DMS 273 (cell line): ENCODE results near the gene ZNF768.
A peak's percentile ranks its signal among the peaks of the same experiment; 100 is the strongest.

Experiments
- DNase-seq: peaks from one replicate; lab custom pipeline; 2025; ENCODE audit not compliant: unreplicated experiment; lab: John Stamatoyannopoulos, UW

The ZNF768 gene

GRCh38 chr16:30526137-30526822, at the start of gene ZNF768:
Gene ZNF768, minus strand, starts transcription at chr16:30526566. Its CDS starts 153 bp downstream, at chr16:30526413.
- DNase-seq = peak; percentile 83

GRCh38 chr16:30574678-30575077, 48.3 kb upstream of the ZNF768 start:
- DNase-seq = no peak

- DNase-seq = peak; percentile 98
Measured at GRCh38 chr16:30571445-30572322, 45.3 kb upstream of the ZNF768 start, which contains the start of gene ZNF688. Gene ZNF688, minus strand, starts transcription at chr16:30571714. Its CDS starts 85 bp downstream, at chr16:30571629.

GRCh38 chr16:30570636-30571444, 44.5 kb upstream of the ZNF768 start:
- no peak for DNase-seq

- DNase-seq = no peak
Measured at GRCh38 chr16:30569746-30570635, 43.6 kb upstream of the ZNF768 start.

GRCh38 chr16:30569281-30569680, 42.9 kb upstream of the ZNF768 start:
- DNase-seq = no peak

- DNase-seq = peak; percentile 47
Measured at GRCh38 chr16:30567991-30568638, 41.7 kb upstream of the ZNF768 start.

GRCh38 chr16:30567160-30567990, 41.0 kb upstream of the ZNF768 start:
- DNase-seq = no peak

- DNase-seq = no peak
Measured at GRCh38 chr16:30566531-30566930, 40.2 kb upstream of the ZNF768 start.

- DNase-seq = no peak
Measured at GRCh38 chr16:30565984-30566383, 39.6 kb upstream of the ZNF768 start.

GRCh38 chr16:30565526-30565925, 39.2 kb upstream of the ZNF768 start:
- peak; percentile 38 for DNase-seq

- DNase-seq = no peak
Measured at GRCh38 chr16:30562021-30562420, 35.7 kb upstream of the ZNF768 start.

- DNase-seq = no peak
Measured at GRCh38 chr16:30561089-30561816, 34.9 kb upstream of the ZNF768 start.

GRCh38 chr16:30559690-30560089, 33.3 kb upstream of the ZNF768 start:
- DNase-seq = no peak

GRCh38 chr16:30558789-30559377, 32.5 kb upstream of the ZNF768 start:
- no peak for DNase-seq

GRCh38 chr16:30557957-30558788, 31.8 kb upstream of the ZNF768 start, which contains the start of gene ZNF764:
Gene ZNF764, minus strand, starts transcription at chr16:30558374. Its CDS starts 192 bp downstream, at chr16:30558182.
- peak; percentile 99 for DNase-seq

- peak; percentile 60 for DNase-seq
Measured at GRCh38 chr16:30557707-30557956, 31.3 kb upstream of the ZNF768 start.
